Gastroesophageal sphincter (tissue), 4 donors: ENCODE results near the gene ABCC10. TPM values are rescaled to one million over a fixed set of nuclear protein-coding genes. Genes with fewer than 3 reads are reported as not detected.
"Not testable (repeated sequence)": the region's sequence is repeated elsewhere in the genome, so short reads cannot be mapped to it uniquely, and the experiment has no call there.

Source experiments
- ATAC-seq: fragments of 150-250 bp; one replicate; pipeline ENCODE4 v1.9.1; 2016; ENCODE audit warnings: mild to moderate bottlenecking, moderate library complexity
- H3K27ac ChIP-seq, 4 donors: fragments of 200-600 bp; sonication (generic) in 3 of 4; 1 replicate in 3 of 4; 2 replicates in 1 of 4; pipeline ENCODE4 v1.5.1; 2016 to 2019
- H3K27me3 ChIP-seq: fragments of 200-600 bp; sonication (generic); one replicate; pipeline ENCODE4 v1.5.1; 2019
- H3K36me3 ChIP-seq, 2 donors: fragments of 200-600 bp; sonication (generic); one replicate each; pipeline ENCODE4 v1.5.1; 2019; ENCODE audit warnings: control low read depth in 1 of 2
- H3K4me1 ChIP-seq, 3 donors: fragments of 200-600 bp; sonication (generic); 1 replicate in 2 of 3; 2 replicates in 1 of 3; pipeline ENCODE4 v1.5.1; 2016 to 2019; ENCODE audit warnings: control low read depth in 2 of 3
- H3K4me3 ChIP-seq, 2 donors: fragments of 200-600 bp; sonication (generic); one replicate each; pipeline ENCODE4 v1.5.1; 2019; ENCODE audit warnings: mild to moderate bottlenecking in 1 of 2, moderate library complexity in 1 of 2
- H3K9me3 ChIP-seq, 3 donors: fragments of 200-600 bp; sonication (generic); one replicate each; pipeline ENCODE4 v1.5.1; 2017 to 2019; ENCODE audit warnings: control low read depth in 2 of 3
- CTCF ChIP-seq, 4 experiments: fragments of 200-600 bp in 2 of 4; fragments of 450-650 bp in 2 of 4; sonication (generic) in 1 of 4; IDR thresholded peaks; one replicate each; pipeline ENCODE4 v1.5.1; 2017 to 2019; ENCODE audit warnings: antibody characterized with exemption in 4 of 4, mild to moderate bottlenecking in 2 of 4, moderate library complexity in 2 of 4
- EP300 ChIP-seq: sonication (generic); formaldehyde crosslinking; IDR thresholded peaks from one replicate; pipeline ENCODE4 v1.6.1; 2017; ENCODE audit warnings: antibody characterized with exemption, mild to moderate bottlenecking
- POLR2A ChIP-seq, 2 donors: fragments of 450-650 bp; IDR thresholded peaks; one replicate each; pipeline ENCODE4 v1.6.1; 2017; ENCODE audit warnings: antibody characterized with exemption in 2 of 2, mild to moderate bottlenecking in 2 of 2, moderate library complexity in 1 of 2
- POLR2AphosphoS5 ChIP-seq: sonication (generic); formaldehyde crosslinking; IDR thresholded peaks from one replicate; pipeline ENCODE4 v1.6.1; 2017; ENCODE audit warnings: antibody characterized with exemption
- WGBS, 2 donors: methylation state at CpG; one replicate each; pipeline ENCODE4 v1.1.5; 2018; ENCODE audit warnings: low coverage in 1 of 2; 5-methylcytosine and 5-hydroxymethylcytosine counted together
- total RNA-seq, 4 donors: library from RNA; depleted of rRNA; stranded (reverse); fragments of >200 nt; gene quantifications; one replicate each; pipeline ENCODE4 v1.1.0, GENCODE V29; 2016

Gene ABCC10
- total RNA-seq, 4 donors from 2014 or later = 7.1 to 19.4 (median 10.2) TPM

GRCh38 chr6:43461936-43462335 is 34.6 kb downstream of the ABCC10 start:
- Histone ChIP-seq H3K27ac (no peak overlapping the region), H3K4me3 (no peak overlapping the region), H3K27me3 (peaks cover 93% of the 10 kb centered on the region), H3K36me3 (no peaks in the 10 kb centered on the region), H3K4me1 (no peaks in the 10 kb centered on the region), H3K9me3 (no peaks in the 10 kb centered on the region)
- 57 to 72% methylated on average over 5 of the region's 5 CpGs for WGBS, 2 donors
- no peak for ATAC-seq
- TF ChIP-seq POLR2A (IDR thresholded peaks at IDR 0.05) = no peak
- no peak for TF ChIP-seq EP300
- no peak for TF ChIP-seq CTCF (IDR thresholded peaks at IDR 0.05)
- TF ChIP-seq POLR2AphosphoS5 = no peak

- Histone ChIP-seq H3K27me3 (peaks cover 85% of the 10 kb centered on the region), H3K36me3 (no peaks in the 10 kb centered on the region), H3K4me3 (no peak overlapping the region), H3K4me1 (no peaks in the 10 kb centered on the region), H3K9me3 (no peaks in the 10 kb centered on the region), H3K27ac (no peak overlapping the region)
- TF ChIP-seq EP300 (no peak), CTCF (IDR thresholded peaks at IDR 0.05) (no peak), POLR2A (IDR thresholded peaks at IDR 0.05) (no peak), POLR2AphosphoS5 (no peak)
- no peak for ATAC-seq
- WGBS, 2 donors = 80% methylated on average over 8 of the region's 8 CpGs; no CpG with 5 or more reads in 1 of the 2 donors
These were observed 37.0 kb downstream of the ABCC10 start for GRCh38 chr6:43464337-43464736.

GRCh38 chr6:43465948-43466347 is 38.6 kb downstream of the ABCC10 start:
- no peak for TF ChIP-seq EP300
- TF ChIP-seq CTCF (IDR thresholded peaks at IDR 0.05) = no peak
- TF ChIP-seq POLR2A (IDR thresholded peaks at IDR 0.05) = no peak
- no peak for TF ChIP-seq POLR2AphosphoS5
- no peak for ATAC-seq
- WGBS, 2 donors = 56 to 63% methylated on average over 1 of the region's 2 CpGs
- Histone ChIP-seq H3K27ac (no peak overlapping the region), H3K27me3 (peaks cover 84% of the 10 kb centered on the region), H3K4me1 (no peaks in the 10 kb centered on the region), H3K36me3 (no peaks in the 10 kb centered on the region), H3K4me3 (no peak overlapping the region), H3K9me3 (no peaks in the 10 kb centered on the region)

GRCh38 chr6:43467265-43467664 is 39.9 kb downstream of the ABCC10 start:
- 63 to 78% methylated on average over 3 to 4 of the region's 5 CpGs for WGBS, 2 donors

GRCh38 chr6:43467752-43468151 is 40.4 kb downstream of the ABCC10 start:
- H3K27ac ChIP-seq = no peak overlapping the region
- H3K27me3 ChIP-seq = peaks cover 70% of the 10 kb centered on the region
- H3K9me3 ChIP-seq = no peaks in the 10 kb centered on the region
- no peaks in the 10 kb centered on the region for H3K4me1 ChIP-seq
- ATAC-seq = no peak
- H3K4me3 ChIP-seq = no peak overlapping the region
- no peaks in the 10 kb centered on the region for H3K36me3 ChIP-seq
- no peak for TF ChIP-seq CTCF (IDR thresholded peaks at IDR 0.05)
- TF ChIP-seq POLR2A (IDR thresholded peaks at IDR 0.05) = no peak
- WGBS, 2 donors = 60 to 71% methylated on average over 1 to 3 of the region's 4 CpGs

More at GRCh38 chr6:43467265-43467664, 39.9 kb downstream of the ABCC10 start:
- peaks cover 74% of the 10 kb centered on the region for H3K27me3 ChIP-seq
- not testable (repeated sequence) for H3K36me3 ChIP-seq, H3K27ac ChIP-seq, ATAC-seq, H3K9me3 ChIP-seq, H3K4me1 ChIP-seq, H3K4me3 ChIP-seq

- Histone ChIP-seq H3K27ac (no peak overlapping the region), H3K27me3 (peaks cover 65% of the 10 kb centered on the region), H3K4me3 (no peak overlapping the region), H3K9me3 (no peaks in the 10 kb centered on the region), H3K4me1 (no peaks in the 10 kb centered on the region), H3K36me3 (no peaks in the 10 kb centered on the region)
- 43 to 70% methylated on average over 1 to 2 of the region's 4 CpGs for WGBS, 2 donors
- no peak for ATAC-seq
- TF ChIP-seq CTCF (IDR thresholded peaks at IDR 0.05) (no peak), EP300 (no peak), POLR2AphosphoS5 (no peak), POLR2A (IDR thresholded peaks at IDR 0.05) (no peak)
These were observed 40.9 kb downstream of the ABCC10 start for GRCh38 chr6:43468240-43468639.
